Right atrium auricular region (tissue), 2 donors: ENCODE results near the gene GPR107. TPM values are rescaled to one million over a fixed set of nuclear protein-coding genes. Genes with fewer than 3 reads are reported as not detected.

Experiments used
- DNase-seq: peaks from one replicate; pipeline ENCODE4 v3.0.0-alpha.2; 2019; ENCODE audit warnings: low spot score
- H3K27ac ChIP-seq, 2 donors: fragments of 200-600 bp; sonication (generic); 1 replicate in 1 of 2; 2 replicates in 1 of 2; pipeline ENCODE4 v1.5.1; 2016 to 2019
- H3K27me3 ChIP-seq, 2 donors: fragments of 200-600 bp; sonication (generic); one replicate each; pipeline versions ENCODE4 v1.5.1 to v1.6.0; 2017 to 2019
- H3K36me3 ChIP-seq: fragments of 200-600 bp; sonication (generic); one replicate; pipeline ENCODE4 v1.5.1; 2016
- H3K4me1 ChIP-seq, 2 donors: fragments of 200-600 bp; sonication (generic); one replicate each; pipeline versions ENCODE4 v1.5.1 to v1.6.0; 2017 to 2019
- H3K4me3 ChIP-seq, 2 donors: fragments of 200-600 bp; sonication (generic); 1 replicate in 1 of 2; 2 replicates in 1 of 2; pipeline ENCODE4 v1.5.1; 2017 to 2019; ENCODE audit warnings: mild to moderate bottlenecking in 1 of 2, moderate library complexity in 1 of 2
- H3K9me3 ChIP-seq, 2 donors: fragments of 200-600 bp; sonication (generic); one replicate each; pipeline ENCODE4 v1.5.1; 2019
- CTCF ChIP-seq, 2 donors: fragments of 200-600 bp; sonication (generic); IDR thresholded peaks; one replicate each; pipeline ENCODE4 v1.5.1; 2019; ENCODE audit warnings: antibody characterized with exemption in 2 of 2
- total RNA-seq, 2 donors: library from RNA; depleted of rRNA; stranded (reverse); fragments of >200 nt; gene quantifications; one replicate each; pipeline ENCODE4 v1.1.0, GENCODE V29; 2016

The GPR107 gene
- total RNA-seq, 2 donors from 2014 or later, result 16.2 to 16.9 TPM

- Histone ChIP-seq H3K27ac (no peak overlapping the region), H3K36me3 (peaks cover 35% of the 10 kb centered on the region), H3K9me3 (no peaks in the 10 kb centered on the region), H3K4me1 (no peaks in the 10 kb centered on the region), H3K4me3 (no peak overlapping the region), H3K27me3 (no peaks in the 10 kb centered on the region)
- DNase-seq, result no peak
- no peak for TF ChIP-seq CTCF (IDR thresholded peaks at IDR 0.05)
Measured at GRCh38 chr9:130110596-130111021, 56.9 kb downstream of the GPR107 start.

- no peak overlapping the region for H3K4me3 ChIP-seq
- no peak overlapping the region for H3K27ac ChIP-seq
- H3K36me3 ChIP-seq, result peaks cover 41% of the 10 kb centered on the region
- DNase-seq, result no peak
- H3K4me1 ChIP-seq, result no peaks in the 10 kb centered on the region
- H3K9me3 ChIP-seq, result no peaks in the 10 kb centered on the region
- no peaks in the 10 kb centered on the region for H3K27me3 ChIP-seq
- TF ChIP-seq CTCF (IDR thresholded peaks at IDR 0.05), result no peak
Measured at GRCh38 chr9:130111786-130112537, 58.3 kb downstream of the GPR107 start.

- Histone ChIP-seq H3K27ac (no peak overlapping the region), H3K27me3 (no peaks in the 10 kb centered on the region), H3K4me1 (peaks cover 0 to 2% of the 10 kb centered on the region in 2 donors), H3K4me3 (no peak overlapping the region), H3K36me3 (peaks cover 38% of the 10 kb centered on the region), H3K9me3 (no peaks in the 10 kb centered on the region)
- no peak for TF ChIP-seq CTCF (IDR thresholded peaks at IDR 0.05)
- no peak for DNase-seq
Measured at GRCh38 chr9:130112538-130113151, 58.9 kb downstream of the GPR107 start.

GRCh38 chr9:130114741-130115140, 61.0 kb downstream of the GPR107 start:
- no peak for TF ChIP-seq CTCF (IDR thresholded peaks at IDR 0.05)

GRCh38 chr9:130116346-130116745, 62.6 kb downstream of the GPR107 start:
- no peak overlapping the region for H3K27ac ChIP-seq
- H3K4me1 ChIP-seq, result peaks cover 0 to 17% of the 10 kb centered on the region in 2 donors
- H3K27me3 ChIP-seq, result no peaks in the 10 kb centered on the region
- no peak overlapping the region for H3K4me3 ChIP-seq
- DNase-seq, result no peak
- H3K9me3 ChIP-seq, result no peaks in the 10 kb centered on the region
- H3K36me3 ChIP-seq, result peaks cover 9% of the 10 kb centered on the region
- no peak for TF ChIP-seq CTCF (IDR thresholded peaks at IDR 0.05)

More at GRCh38 chr9:130114741-130115140, 61.0 kb downstream of the GPR107 start:
- H3K27ac ChIP-seq, result no peak overlapping the region
- DNase-seq, result no peak
- no peaks in the 10 kb centered on the region for H3K27me3 ChIP-seq
- H3K9me3 ChIP-seq, result no peaks in the 10 kb centered on the region
- H3K4me3 ChIP-seq, result no peak overlapping the region
- peaks cover 20% of the 10 kb centered on the region for H3K36me3 ChIP-seq
- H3K4me1 ChIP-seq, result peaks cover 0 to 17% of the 10 kb centered on the region in 2 donors
